Hepatocyte (in vitro differentiated cells): ENCODE data around the gene TK1. TPM values are rescaled to one million over a fixed set of nuclear protein-coding genes. Genes with fewer than 3 reads are reported as not detected.

Experiments
- DNase-seq: peaks from one replicate; pipeline ENCODE4 v3.0.0-alpha.2; 2016; ENCODE audit warnings: low spot score
- H2AFZ ChIP-seq: fragments of 200-600 bp; sonication (generic); 2 replicates; pipeline ENCODE4 v1.6.0; 2016; ENCODE audit warnings: antibody characterized with exemption, mild to moderate bottlenecking
- H3K27ac ChIP-seq: fragments of 200-600 bp; sonication (generic); 2 replicates; pipeline ENCODE4 v1.5.1; 2016; ENCODE audit warnings: mild to moderate bottlenecking
- H3K27me3 ChIP-seq: fragments of 200-600 bp; sonication (generic); 2 replicates; pipeline ENCODE4 v1.6.1; 2016
- H3K36me3 ChIP-seq: fragments of 200-600 bp; sonication (generic); replicated peaks from 2 replicates; pipeline ENCODE4 v1.5.1; 2016; ENCODE audit warnings: low read depth; ENCODE audit not compliant: insufficient read depth
- H3K4me1 ChIP-seq: fragments of 200-600 bp; sonication (generic); 2 replicates; pipeline ENCODE4 v1.5.1; 2016; ENCODE audit warnings: mild to moderate bottlenecking, moderate library complexity; ENCODE audit not compliant: insufficient read depth
- H3K4me2 ChIP-seq: fragments of 200-600 bp; sonication (generic); 2 replicates; pipeline ENCODE4 v1.6.0; 2016
- H3K4me3 ChIP-seq: fragments of 200-600 bp; sonication (generic); 2 replicates; pipeline ENCODE4 v1.5.1; 2016; ENCODE audit warnings: mild to moderate bottlenecking
- H3K79me2 ChIP-seq: fragments of 200-600 bp; sonication (generic); 2 replicates; pipeline ENCODE4 v1.6.0; 2017; ENCODE audit warnings: mild to moderate bottlenecking
- H3K9me2 ChIP-seq: fragments of 200-600 bp; sonication (generic); replicated peaks from 2 replicates; pipeline ENCODE4 v1.6.0; 2017; ENCODE audit warnings: mild to moderate bottlenecking; ENCODE audit not compliant: insufficient read depth
- H3K9me3 ChIP-seq: fragments of 200-600 bp; sonication (generic); 2 replicates; pipeline ENCODE4 v1.5.1; 2016; ENCODE audit warnings: low read depth, mild to moderate bottlenecking
- H4K20me1 ChIP-seq: fragments of 200-600 bp; sonication (generic); 2 replicates; pipeline ENCODE4 v1.6.0; 2016; ENCODE audit warnings: mild to moderate bottlenecking; ENCODE audit not compliant: insufficient read depth, poor library complexity, severe bottlenecking
- CTCF ChIP-seq: fragments of 200-600 bp; sonication (generic); IDR thresholded peaks from 2 replicates; pipeline ENCODE4 v1.5.1; 2016; ENCODE audit warnings: antibody characterized with exemption, mild to moderate bottlenecking; ENCODE audit not compliant: poor library complexity
- EZH2 ChIP-seq: fragments of 200-600 bp; sonication (generic); IDR thresholded peaks from 2 replicates; pipeline ENCODE4 v1.6.1; 2016; ENCODE audit warnings: antibody characterized with exemption, mild to moderate bottlenecking, borderline replicate concordance
- EZH2phosphoT487 ChIP-seq: fragments of 200-600 bp; sonication (generic); IDR thresholded peaks from one replicate; pipeline ENCODE4 v1.6.1; 2018; ENCODE audit warnings: antibody characterized with exemption, mild to moderate bottlenecking, low read depth, moderate library complexity; ENCODE audit not compliant: unreplicated experiment, severe bottlenecking
- WGBS: methylation state at CpG from one replicate; pipeline ENCODE4 v1.1.6; 2016; ENCODE audit warnings: low lambda C conversion rate; ENCODE audit errors: missing lambda C conversion rate; 5-methylcytosine and 5-hydroxymethylcytosine counted together
- polyA plus RNA-seq: library from polyadenylated mRNA; unstranded; fragments of >200 nt; fragmentation: Nextera tagmentation; extraction: Ambion mirVana; gene quantifications from 2 replicates; pipeline ENCODE4 v1.2.1, GENCODE V29; 2016
- total RNA-seq: library from RNA; depleted of rRNA; stranded (reverse); fragments of >200 nt; gene quantifications from 2 replicates; pipeline ENCODE4 v1.2.3, GENCODE V29; 2014

Gene TK1
- total and polyA plus RNA-seq, 2 experiments from 2014 or later = 8.3 to 29.9 TPM

DNA sequence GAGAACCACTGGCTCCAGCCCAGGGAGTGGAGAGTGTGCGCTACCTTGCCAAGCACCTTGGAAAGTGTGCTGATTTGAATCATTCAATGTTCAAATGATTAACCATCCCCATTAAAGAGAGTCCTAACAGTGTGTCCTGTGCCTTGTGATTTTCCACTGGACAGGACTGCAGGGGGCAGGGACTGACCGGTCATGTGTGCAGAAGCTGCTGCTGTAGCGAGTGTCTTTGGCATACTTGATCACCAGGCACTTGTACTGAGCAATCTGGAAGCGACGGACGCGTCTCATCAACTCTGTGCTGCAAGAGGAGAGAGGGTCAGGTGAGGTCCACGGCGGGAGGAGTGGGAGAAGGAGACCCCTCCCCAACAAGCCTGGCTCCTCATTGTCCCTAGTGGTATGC lies 2.0 kb downstream of the TK1 start:
- Histone ChIP-seq H3K79me2 (peaks cover 24% of the 10 kb centered on the region), H3K9me3 (no peaks in the 10 kb centered on the region), H3K27me3 (no peaks in the 10 kb centered on the region), H3K4me1 (peaks cover 11% of the 10 kb centered on the region), H3K4me2 (no peak overlapping the region), H2AFZ (no peak overlapping the region), H4K20me1 (no peaks in the 10 kb centered on the region), H3K36me3 (no peaks in the 10 kb centered on the region), H3K27ac (no peak overlapping the region), H3K9me2 (no peaks in the 10 kb centered on the region), H3K4me3 (no peak overlapping the region)
- no peak for DNase-seq
- WGBS = 93% methylated on average over 9 of the region's 9 CpGs
- TF ChIP-seq EZH2 (no peak), EZH2phosphoT487 (no peak), CTCF (no peak)

DNA sequence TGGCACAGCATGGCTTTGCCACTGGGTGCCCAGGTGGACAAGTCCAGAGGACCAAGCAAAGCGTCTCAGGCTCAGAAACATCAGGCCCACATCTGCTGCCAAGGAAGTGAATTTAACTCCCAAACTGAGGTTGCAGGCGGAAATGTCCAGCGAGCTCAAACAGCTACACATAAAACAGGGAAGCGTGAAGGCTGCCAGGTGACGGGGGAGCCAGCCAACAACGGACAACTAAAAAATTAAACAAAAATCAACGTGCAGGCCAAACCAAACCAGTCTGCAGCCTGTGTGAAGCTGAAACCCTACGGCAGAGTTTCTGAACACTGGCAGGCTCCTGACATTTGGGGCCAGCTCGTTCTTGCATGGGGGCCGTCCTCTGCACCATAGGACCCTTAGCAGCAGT lies 2.5 kb downstream of the TK1 start:
- Histone ChIP-seq H3K9me2 (no peaks in the 10 kb centered on the region), H4K20me1 (no peaks in the 10 kb centered on the region), H3K79me2 (peaks cover 19% of the 10 kb centered on the region), H3K36me3 (no peaks in the 10 kb centered on the region), H3K27ac (no peak overlapping the region), H3K27me3 (no peaks in the 10 kb centered on the region), H3K4me1 (peaks cover 15% of the 10 kb centered on the region), H3K9me3 (no peaks in the 10 kb centered on the region), H3K4me2 (no peak overlapping the region), H3K4me3 (no peak overlapping the region), H2AFZ (no peak overlapping the region)
- TF ChIP-seq EZH2phosphoT487 = no peak
- no peak for TF ChIP-seq CTCF
- no peak for TF ChIP-seq EZH2
- no peak for DNase-seq
- 84% methylated on average over 10 of the region's 10 CpGs for WGBS

- 91% methylated on average over 12 of the region's 12 CpGs for WGBS
- H3K27me3 ChIP-seq = no peaks in the 10 kb centered on the region
- no peak overlapping the region for H3K27ac ChIP-seq
- no peaks in the 10 kb centered on the region for H3K9me3 ChIP-seq
- no peak for DNase-seq
- no peak for TF ChIP-seq EZH2
- TF ChIP-seq CTCF = no peak
- no peak for TF ChIP-seq EZH2phosphoT487
- no peaks in the 10 kb centered on the region for H3K36me3 ChIP-seq
- no peak overlapping the region for H3K4me2 ChIP-seq
- no peaks in the 10 kb centered on the region for H4K20me1 ChIP-seq
- no peaks in the 10 kb centered on the region for H3K9me2 ChIP-seq
- peaks cover 16% of the 10 kb centered on the region for H3K79me2 ChIP-seq
- H3K4me3 ChIP-seq = no peak overlapping the region
- H3K4me1 ChIP-seq = peaks cover 15% of the 10 kb centered on the region
- H2AFZ ChIP-seq = no peak overlapping the region
Measured at GRCh38 chr17:78183916-78184315, 2.9 kb downstream of the TK1 start.

GRCh38 chr17:78182504-78182903 lies 4.3 kb downstream of the TK1 start:
- DNase-seq = no peak
- TF ChIP-seq EZH2phosphoT487 = no peak
- WGBS = 97% methylated on average over 13 of the region's 13 CpGs
- no peaks in the 10 kb centered on the region for H3K9me2 ChIP-seq
- no peaks in the 10 kb centered on the region for H3K9me3 ChIP-seq
- no peaks in the 10 kb centered on the region for H3K27me3 ChIP-seq
- no peak overlapping the region for H2AFZ ChIP-seq
- H3K4me3 ChIP-seq = no peak overlapping the region
- H3K4me1 ChIP-seq = peaks cover 10% of the 10 kb centered on the region
- no peaks in the 10 kb centered on the region for H3K36me3 ChIP-seq
- peaks cover 8% of the 10 kb centered on the region for H3K79me2 ChIP-seq
- H3K27ac ChIP-seq = no peak overlapping the region
- H3K4me2 ChIP-seq = no peak overlapping the region
- H4K20me1 ChIP-seq = no peaks in the 10 kb centered on the region
